Measurements from ENCODE around the gene CMTM6. TPM values are rescaled to one million over a fixed set of nuclear protein-coding genes. Genes with fewer than 3 reads are reported as not detected.
"Not testable (repeated sequence)": the region's sequence is repeated elsewhere in the genome, so short reads cannot be mapped to it uniquely, and the experiment has no call there.

CMTM6 gene
- total RNA-seq, 1 experiment from 2014 or later = 144 TPM

GRCh38 chr3:32466808-32467207 is 35.8 kb downstream of the CMTM6 start:
- DNase-seq (ENCODE audit: low read depth) = not testable (repeated sequence)

- DNase-seq (ENCODE audit: low read depth) = not testable (repeated sequence)
Observed at GRCh38 chr3:32464726-32465125, 37.9 kb downstream of the CMTM6 start.

- DNase-seq (ENCODE audit: low read depth) = not testable (repeated sequence)
Observed at GRCh38 chr3:32463415-32463814, 39.2 kb downstream of the CMTM6 start.

GRCh38 chr3:32462191-32462986 is 40.3 kb downstream of the CMTM6 start:
- not testable (repeated sequence) for DNase-seq (ENCODE audit: low read depth)

GRCh38 chr3:32460817-32461496 is 41.7 kb downstream of the CMTM6 start:
- DNase-seq (ENCODE audit: low read depth) = not testable (repeated sequence)

- DNase-seq (ENCODE audit: low read depth) = no peak
Observed at GRCh38 chr3:32460031-32460749, 42.5 kb downstream of the CMTM6 start.

GRCh38 chr3:32459450-32459849 is 43.2 kb downstream of the CMTM6 start:
- DNase-seq (ENCODE audit: low read depth) = no peak

GRCh38 chr3:32457971-32458471 is 44.6 kb downstream of the CMTM6 start:
- DNase-seq (ENCODE audit: low read depth) = no peak

GRCh38 chr3:32456429-32457130 is 46.1 kb downstream of the CMTM6 start:
- DNase-seq (ENCODE audit: low read depth) = no peak

GRCh38 chr3:32455609-32456428 is 46.8 kb downstream of the CMTM6 start:
- no peak for DNase-seq (ENCODE audit: low read depth)

- no peak for DNase-seq (ENCODE audit: low read depth)
Observed at GRCh38 chr3:32454731-32455608, 47.7 kb downstream of the CMTM6 start.

- DNase-seq (ENCODE audit: low read depth) = no peak
Observed at GRCh38 chr3:32454111-32454510, 48.5 kb downstream of the CMTM6 start.

- DNase-seq (ENCODE audit: low read depth) = peak; percentile 46
Observed at GRCh38 chr3:32453346-32453745, 49.3 kb downstream of the CMTM6 start.

GRCh38 chr3:32452009-32452408 is 50.6 kb downstream of the CMTM6 start:
- no peak for DNase-seq (ENCODE audit: low read depth)

GRCh38 chr3:32450992-32451659 is 51.5 kb downstream of the CMTM6 start:
- DNase-seq (ENCODE audit: low read depth) = no peak

- DNase-seq (ENCODE audit: low read depth) = no peak
Observed at GRCh38 chr3:32450426-32450825, 52.2 kb downstream of the CMTM6 start.

GRCh38 chr3:32449691-32450090 is 53.0 kb downstream of the CMTM6 start:
- DNase-seq (ENCODE audit: low read depth) = no peak

GRCh38 chr3:32448686-32449474 is 53.8 kb downstream of the CMTM6 start:
- DNase-seq (ENCODE audit: low read depth) = no peak

All from M059J (cell line).